ENCODE data around the gene PHACTR4. TPM values are rescaled to one million over a fixed set of nuclear protein-coding genes. Genes with fewer than 3 reads are reported as not detected.

Gene PHACTR4
- total and polyA plus RNA-seq, 10 of the 15 experiments (the other 5 are each of a cell fraction or from before 2014, with no cell fraction given), result 8.9 to 34.2 (median 12.5) TPM

DNA sequence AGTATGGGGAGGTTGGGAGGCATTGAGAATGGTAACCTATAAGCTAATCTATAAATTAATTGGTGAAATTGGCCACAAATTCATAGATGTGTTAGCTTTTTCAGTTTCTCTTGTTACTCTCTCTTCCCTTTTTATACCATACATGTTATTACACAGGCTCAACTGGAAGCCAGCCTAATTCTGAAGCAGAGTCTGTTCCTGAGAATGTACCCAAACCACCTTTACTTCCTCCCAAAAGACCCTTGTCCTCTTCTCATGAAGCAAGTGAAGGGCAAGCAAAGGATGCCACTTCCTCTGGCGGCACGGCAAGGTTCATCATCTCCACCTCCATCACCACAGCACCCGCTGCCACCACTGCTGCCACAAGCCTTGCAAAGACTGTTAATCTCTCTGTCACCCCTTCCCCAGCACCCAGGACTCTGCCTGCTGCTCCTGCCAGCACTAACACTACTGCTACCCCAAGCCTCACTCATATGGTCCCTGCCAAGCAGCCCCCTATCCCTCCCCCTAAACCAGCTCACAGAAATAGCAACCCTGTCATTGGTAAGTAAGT lies 96.8 kb downstream of the PHACTR4 start:
- ChIA-PET CTCF (interaction anchor here (0.6 kb wide), 1 partner anchor 484 kb away, joined by 3 read pairs; no protein-coding TSS in a partner anchor), SMC1A (ENCODE audit: uncharacterized antibody, unreplicated experiment) (no interaction called here), RAD21 (ENCODE audit: unreplicated experiment) (no interaction called here), POLR2A (no interaction called here)
- TSS peak; percentile 61 for BruUV-seq (replicated peaks)
- WGBS (ENCODE audit: insufficient coverage, insufficient replicate concordance, low lambda C conversion rate, missing lambda C conversion rate), result 90% methylated on average over 3 of the region's 3 CpGs
- intact Hi-C loops (cut with micrococcal nuclease; ENCODE audit: unreplicated experiment) (no loop called here), in situ Hi-C loops (cut with MboI) (no loop called here)
- no peak for FAIRE-seq
- TF ChIP-seq HCFC1 (IDR thresholded peaks at IDR 0.05; ENCODE audit: low read length), result no peak
- no peak for TF ChIP-seq CHD2 (IDR thresholded peaks at IDR 0.05; ENCODE audit: borderline replicate concordance, low read depth, low read length)
- TF ChIP-seq RUNX3 (IDR thresholded peaks at IDR 0.05; ENCODE audit: low read length), result no peak
- TF ChIP-seq SIN3A (IDR thresholded peaks at IDR 0.05; ENCODE audit: low read depth, low read length), result no peak
- TF ChIP-seq NFYB (IDR thresholded peaks at IDR 0.05; ENCODE audit: insufficient read depth, low read depth, low read length), result no peak
- TF ChIP-seq MXI1 (IDR thresholded peaks at IDR 0.05; ENCODE audit: low read depth, low read length), result no peak
- no peak for TF ChIP-seq RBBP5 (conservative IDR thresholded peaks at IDR 0.05)
- no peak for TF ChIP-seq EP300 (IDR thresholded peaks at IDR 0.05; ENCODE audit: borderline replicate concordance in 1 of 2, control insufficient read depth in 1 of 2, low read depth in 2 of 2, low read length in 2 of 2)
- no peak for TF ChIP-seq ATF2 (IDR thresholded peaks at IDR 0.05; ENCODE audit: low read length)
- TF ChIP-seq, protein P1, sequence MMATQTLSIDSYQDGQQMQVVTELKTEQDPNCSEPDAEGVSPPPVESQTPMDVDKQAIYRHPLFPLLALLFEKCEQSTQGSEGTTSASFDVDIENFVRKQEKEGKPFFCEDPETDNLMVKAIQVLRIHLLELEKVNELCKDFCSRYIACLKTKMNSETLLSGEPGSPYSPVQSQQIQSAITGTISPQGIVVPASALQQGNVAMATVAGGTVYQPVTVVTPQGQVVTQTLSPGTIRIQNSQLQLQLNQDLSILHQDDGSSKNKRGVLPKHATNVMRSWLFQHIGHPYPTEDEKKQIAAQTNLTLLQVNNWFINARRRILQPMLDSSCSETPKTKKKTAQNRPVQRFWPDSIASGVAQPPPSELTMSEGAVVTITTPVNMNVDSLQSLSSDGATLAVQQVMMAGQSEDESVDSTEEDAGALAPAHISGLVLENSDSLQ (IDR thresholded peaks at IDR 0.05), result no peak
- no peak for TF ChIP-seq CBX5 (IDR thresholded peaks at IDR 0.05; ENCODE audit: low read depth)
- no peak for TF ChIP-seq YBX1 (IDR thresholded peaks at IDR 0.05)
- no peak for TF ChIP-seq TCF12 (IDR thresholded peaks at IDR 0.05; ENCODE audit: low read depth, low read length)
- TF ChIP-seq, protein P2, sequence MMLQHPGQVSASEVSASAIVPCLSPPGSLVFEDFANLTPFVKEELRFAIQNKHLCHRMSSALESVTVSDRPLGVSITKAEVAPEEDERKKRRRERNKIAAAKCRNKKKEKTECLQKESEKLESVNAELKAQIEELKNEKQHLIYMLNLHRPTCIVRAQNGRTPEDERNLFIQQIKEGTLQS (IDR thresholded peaks at IDR 0.05; ENCODE audit: borderline replicate concordance, extremely low read depth, low read depth, low read length), result no peak
- no peak for TF ChIP-seq WRNIP1 (IDR thresholded peaks at IDR 0.05; ENCODE audit: borderline replicate concordance, low read depth, low read length)
- TF ChIP-seq KDM1A (IDR thresholded peaks at IDR 0.05; ENCODE audit: borderline replicate concordance), result no peak
- TF ChIP-seq CREM (IDR thresholded peaks at IDR 0.05; ENCODE audit: low read depth), result no peak
- no peak for TF ChIP-seq CBFB (IDR thresholded peaks at IDR 0.05; ENCODE audit: low read depth)
- TF ChIP-seq ZNF687 (IDR thresholded peaks at IDR 0.05), result no peak
- no peak for TF ChIP-seq SP1 (IDR thresholded peaks at IDR 0.05; ENCODE audit: low read depth, low read length)
- no peaks in the 10 kb centered on the region for H4K20me1 ChIP-seq (ENCODE audit: control insufficient read depth, insufficient read depth)
- no peak for DNase-seq (ENCODE audit: low read depth, low spot score)
- H3K4me2 ChIP-seq (ENCODE audit: control insufficient read depth, insufficient read depth), result no peak overlapping the region
- no peak for ATAC-seq
- no peak overlapping the region for H2AFZ ChIP-seq (ENCODE audit: control insufficient read depth, low read depth, low read length)
- H3K4me3 ChIP-seq, result no peak overlapping the region
- no peaks in the 10 kb centered on the region for H3K4me1 ChIP-seq (ENCODE audit: control insufficient read depth, insufficient read depth, low read length)
- no peak overlapping the region for H3K9ac ChIP-seq (ENCODE audit: control insufficient read depth, insufficient read depth, low read length)
- no peaks in the 10 kb centered on the region for H3K79me2 ChIP-seq (ENCODE audit: control insufficient read depth, insufficient read depth, low read length)
- no peak overlapping the region for H3K27ac ChIP-seq (ENCODE audit: control insufficient read depth, insufficient read depth)
- peaks cover 3 to 7% of the 10 kb centered on the region in 2 experiments; a peak in 3 of 4 replicates for H3K36me3 ChIP-seq (ENCODE audit: control insufficient read depth in 2 of 2, insufficient read depth in 2 of 2, low read length in 1 of 2)
- H3K27me3 ChIP-seq (replicated peaks in 1 of 2; ENCODE audit: control insufficient read depth in 2 of 2, insufficient read depth in 2 of 2, low read length in 1 of 2), result no peaks in the 10 kb centered on the region
- H3K9me3 ChIP-seq (replicated peaks; ENCODE audit: control insufficient read depth, insufficient read depth, low read length), result no peaks in the 10 kb centered on the region
